Loucy (cell line): Measurements from ENCODE around the gene EMC1.

Experiments
- CTCF ChIP-seq: fragments of 200-600 bp; sonication (generic); conservative IDR thresholded peaks from 2 replicates; pipeline ENCODE4 v1.5.1; 2014; ENCODE audit warnings: mild to moderate bottlenecking, antibody characterized with exemption, low read length
- EZH2phosphoT487 ChIP-seq: fragments of 200-600 bp; IDR thresholded peaks from 2 replicates; pipeline ENCODE4 v1.6.1; 2018; ENCODE audit warnings: antibody characterized with exemption, mild to moderate bottlenecking, moderate library complexity, borderline replicate concordance

DNA sequence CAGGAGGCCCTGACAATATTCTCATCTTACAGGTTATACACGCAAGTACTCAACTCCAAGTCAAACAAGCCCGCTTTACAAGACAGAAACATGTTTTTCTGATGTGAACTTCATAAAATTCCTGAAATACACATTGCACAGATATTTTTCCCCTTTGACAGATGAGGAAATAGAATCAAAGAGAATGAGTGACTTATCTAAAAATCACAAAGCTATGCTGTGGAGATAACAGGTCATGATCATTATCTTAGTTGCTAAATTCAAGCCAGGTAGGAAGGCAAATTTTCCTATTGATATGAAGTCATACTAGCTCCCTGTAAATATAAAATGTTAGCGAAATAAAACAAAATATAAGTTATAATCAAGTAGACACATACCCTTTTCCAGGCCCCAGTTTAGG, 59.5 kb downstream of the EMC1 start:
- TF ChIP-seq CTCF (no peak), EZH2phosphoT487 (no peak)
